Fibroblast of skin of right quadriceps (primary cell): ENCODE results near the gene PDCD2L.
"Not testable (repeated sequence)": the region's sequence is repeated elsewhere in the genome, so short reads cannot be mapped to it uniquely, and the experiment has no call there.

Experiments used
- DNase-seq: peaks from one replicate; pipeline ENCODE4 v3.0.0-alpha.2; 2013

The PDCD2L gene

GRCh38 chr19:34404109-34404909 is at the start of gene PDCD2L:
PDCD2L (plus strand) TSS chr19:34404399; CDS start chr19:34404431, 32 bp downstream.
- DNase-seq, result peak; percentile 84

- no peak for DNase-seq
Measured at GRCh38 chr19:34355201-34355600, 49.0 kb upstream of the PDCD2L start.

GRCh38 chr19:34356875-34357274 is 47.3 kb upstream of the PDCD2L start:
- DNase-seq, result no peak

- no peak for DNase-seq
Measured at GRCh38 chr19:34357431-34357830, 46.8 kb upstream of the PDCD2L start.

GRCh38 chr19:34359140-34359953 is 44.9 kb upstream of the PDCD2L start:
- peak; percentile 97 for DNase-seq

GRCh38 chr19:34359954-34360315 is 44.3 kb upstream of the PDCD2L start:
- no peak for DNase-seq

- DNase-seq, result no peak
Measured at GRCh38 chr19:34360354-34360909, 43.8 kb upstream of the PDCD2L start.

GRCh38 chr19:34362679-34363069 is 41.5 kb upstream of the PDCD2L start:
- no peak for DNase-seq

- DNase-seq, result no peak
Measured at GRCh38 chr19:34363094-34363493, 41.1 kb upstream of the PDCD2L start.

GRCh38 chr19:34363930-34364329 is 40.3 kb upstream of the PDCD2L start:
- DNase-seq, result no peak

GRCh38 chr19:34364462-34364829 is 39.8 kb upstream of the PDCD2L start:
- DNase-seq, result no peak

- peak; percentile 26 for DNase-seq
Measured at GRCh38 chr19:34364830-34365462, 39.3 kb upstream of the PDCD2L start, which contains the start of gene GPI. GPI (plus strand) TSS chr19:34365196; CDS start chr19:34365267, 71 bp downstream.

GRCh38 chr19:34365463-34366401 is 38.5 kb upstream of the PDCD2L start:
- DNase-seq, result no peak

GRCh38 chr19:34366738-34367623 is 37.2 kb upstream of the PDCD2L start:
- DNase-seq, result peak; percentile 48

- no peak for DNase-seq
Measured at GRCh38 chr19:34367624-34367957, 36.6 kb upstream of the PDCD2L start.

GRCh38 chr19:34368338-34368737 is 35.9 kb upstream of the PDCD2L start:
- DNase-seq, result no peak

GRCh38 chr19:34369166-34369565 is 35.0 kb upstream of the PDCD2L start:
- not testable (repeated sequence) for DNase-seq

GRCh38 chr19:34370117-34370516 is 34.1 kb upstream of the PDCD2L start:
- DNase-seq, result no peak

GRCh38 chr19:34370983-34371382 is 33.2 kb upstream of the PDCD2L start:
- no peak for DNase-seq

GRCh38 chr19:34373601-34374288 is 30.5 kb upstream of the PDCD2L start:
- no peak for DNase-seq

GRCh38 chr19:34375598-34375997 is 28.6 kb upstream of the PDCD2L start:
- DNase-seq, result no peak
